IMR-90 (cell line): Measurements from ENCODE around the gene CUBN. TPM values are rescaled to one million over a fixed set of nuclear protein-coding genes. Genes with fewer than 3 reads are reported as not detected.

Source experiments
- ATAC-seq: fragments of 200-7000 bp; cut with Tn5 transposase; 2 replicates; pipeline ENCODE4 v1.9.1; 2020; ENCODE audit warnings: low read depth, mild to moderate bottlenecking, moderate library complexity
- BruUV-seq: library from RNA; stranded (reverse); fragments of 400-500 nt; replicated peaks from 2 replicates; lab custom pipeline; 2021; lab: Mats Ljungman, UMichigan
- CTCF ChIA-PET: fragments of 300-600 bp; formaldehyde crosslinking; extraction: SDS; loops from one replicate; lab custom pipeline; 2021; ENCODE audit warnings: antibody characterized with exemption; lab: Yijun Ruan, JAX
- POLR2A ChIA-PET: fragments of 300-600 bp; sonication (Branson Sonifier 250); formaldehyde crosslinking; loops from one replicate; lab custom pipeline; 2022; ENCODE audit warnings: antibody characterized with exemption; ENCODE audit not compliant: unreplicated experiment; lab: Charles Lee
- DNase-seq: peaks from one replicate; pipeline ENCODE4 v3.0.0; 2013
- H2AFZ ChIP-seq: replicated peaks from 2 replicates; pipeline ENCODE3; 2013; ENCODE audit warnings: low read length, mild to moderate bottlenecking; ENCODE audit not compliant: poor library complexity
- H2AK5ac ChIP-seq: 2 replicates; pipeline ENCODE4 v1.6.1; 2013; ENCODE audit warnings: low read depth, low read length, inconsistent platforms
- H2AK9ac ChIP-seq: replicated peaks from 2 replicates; pipeline ENCODE3; 2013; ENCODE audit warnings: mild to moderate bottlenecking, low read depth, low read length, moderate library complexity; ENCODE audit not compliant: poor library complexity
- H2BK120ac ChIP-seq: 2 replicates; pipeline ENCODE4 v1.6.1; 2013; ENCODE audit warnings: low read depth, low read length, inconsistent platforms
- H2BK15ac ChIP-seq: 3 replicates; pipeline ENCODE4 v1.6.1; 2013; ENCODE audit warnings: low read depth, low read length, inconsistent platforms
- H2BK20ac ChIP-seq: 2 replicates; pipeline ENCODE4 v1.6.1; 2013; ENCODE audit warnings: low read depth, mild to moderate bottlenecking, inconsistent platforms, low read length, moderate library complexity
- H2BK5ac ChIP-seq: 2 replicates; pipeline ENCODE4 v1.6.1; 2013; ENCODE audit warnings: mild to moderate bottlenecking, low read depth, low read length, inconsistent platforms; ENCODE audit not compliant: poor library complexity, severe bottlenecking
- H3K14ac ChIP-seq: replicated peaks from 2 replicates; pipeline ENCODE4 v1.6.1; 2013; ENCODE audit warnings: low read depth, low read length, inconsistent platforms
- H3K18ac ChIP-seq: 2 replicates; pipeline ENCODE4 v1.6.1; 2013; ENCODE audit warnings: low read depth, low read length, control low read depth
- H3K23ac ChIP-seq: 2 replicates; pipeline ENCODE4 v1.6.1; 2013; ENCODE audit warnings: low read depth, low read length, inconsistent platforms
- H3K27ac ChIP-seq: 2 replicates; pipeline ENCODE4 v1.5.1; 2013; ENCODE audit warnings: mild to moderate bottlenecking, control low read depth, low read length; ENCODE audit not compliant: insufficient read depth
- H3K27me3 ChIP-seq: 2 replicates; pipeline ENCODE4 v1.6.1; 2013; ENCODE audit warnings: low read length; ENCODE audit not compliant: control insufficient read depth, insufficient read depth
- H3K36me3 ChIP-seq: 2 replicates; pipeline ENCODE4 v1.6.1; 2013; ENCODE audit warnings: low read length, mixed read lengths; ENCODE audit not compliant: control insufficient read depth, insufficient read depth
- H3K4ac ChIP-seq: 2 replicates; pipeline ENCODE4 v1.6.1; 2013; ENCODE audit warnings: low read depth, low read length, inconsistent platforms
- H3K4me1 ChIP-seq: 2 replicates; pipeline ENCODE4 v1.6.1; 2013; ENCODE audit warnings: low read length, mixed read lengths; ENCODE audit not compliant: control insufficient read depth, insufficient read depth
- H3K4me2 ChIP-seq: 2 replicates; pipeline ENCODE4 v1.6.1; 2013; ENCODE audit warnings: low read depth, mild to moderate bottlenecking, control low read depth, low read length, moderate library complexity
- H3K4me3 ChIP-seq: 2 replicates; pipeline ENCODE4 v1.5.1; 2013; ENCODE audit warnings: low read depth, mild to moderate bottlenecking, control low read depth, low read length, moderate library complexity; ENCODE audit not compliant: insufficient read depth
- H3K56ac ChIP-seq: 2 replicates; pipeline ENCODE4 v1.6.1; 2013; ENCODE audit warnings: low read length, inconsistent platforms; ENCODE audit not compliant: insufficient read depth; ENCODE audit errors: extremely low read depth
- H3K79me1 ChIP-seq, 2 experiments: 2 replicates each; pipeline ENCODE4 v1.6.1; 2013; ENCODE audit warnings: low read length in 2 of 2, inconsistent platforms in 1 of 2, low read depth in 1 of 2
- H3K9ac ChIP-seq: 2 replicates; pipeline ENCODE4 v1.6.1; 2013; ENCODE audit warnings: low read depth, low read length, control low read depth
- H3K9me1 ChIP-seq: 2 replicates; pipeline ENCODE4 v1.6.1; 2013; ENCODE audit warnings: low read length, inconsistent platforms; ENCODE audit not compliant: insufficient read depth
- H3K9me3 ChIP-seq: 2 replicates; pipeline ENCODE4 v1.6.1; 2013; ENCODE audit warnings: low read length; ENCODE audit not compliant: control insufficient read depth, insufficient read depth
- H4K20me1 ChIP-seq: 2 replicates; pipeline ENCODE4 v1.6.1; 2013; ENCODE audit warnings: low read length, inconsistent platforms; ENCODE audit not compliant: insufficient read depth
- H4K5ac ChIP-seq: 2 replicates; pipeline ENCODE4 v1.6.1; 2013; ENCODE audit warnings: mild to moderate bottlenecking, low read depth, low read length, control low read depth
- H4K8ac ChIP-seq, 2 experiments: 2 replicates each; pipeline ENCODE4 v1.6.1; 2013; ENCODE audit warnings: low read depth in 2 of 2, low read length in 2 of 2, control low read depth in 1 of 2, inconsistent platforms in 1 of 2
- H4K91ac ChIP-seq: 2 replicates; pipeline ENCODE4 v1.6.1; 2013; ENCODE audit warnings: low read depth, low read length, inconsistent platforms; ENCODE audit not compliant: insufficient read depth
- BHLHE40 ChIP-seq: fragments of 150-350 bp; IDR thresholded peaks from 2 replicates; pipeline ENCODE4 v1.6.1; 2016; ENCODE audit warnings: mild to moderate bottlenecking, low read depth, low read length
- CHD1 ChIP-seq: IDR thresholded peaks from 2 replicates; pipeline ENCODE4 v1.6.1; 2012; ENCODE audit warnings: low read depth, low read length, improper control_type of control experiment
- FOS ChIP-seq: fragments of 150-350 bp; IDR thresholded peaks from 2 replicates; pipeline ENCODE4 v1.6.1; 2016; ENCODE audit warnings: low read depth, low read length
- MAFK ChIP-seq: IDR thresholded peaks from 2 replicates; pipeline ENCODE4 v1.6.1; 2012; ENCODE audit warnings: low read depth, low read length, improper control_type of control experiment
- MAZ ChIP-seq: IDR thresholded peaks from 2 replicates; pipeline ENCODE4 v1.6.1; 2012; ENCODE audit warnings: low read depth, mild to moderate bottlenecking, low read length, improper control_type of control experiment, moderate library complexity, borderline replicate concordance
- USF2 ChIP-seq: fragments of 150-350 bp; IDR thresholded peaks from 2 replicates; pipeline ENCODE4 v1.6.1; 2017; ENCODE audit warnings: mild to moderate bottlenecking, antibody characterized with exemption, low read length, low read depth
- WGBS, 2 experiments: methylation state at CpG; one replicate each; pipeline versions ENCODE4 v1.1.5 to v1.1.7; 2013; ENCODE audit warnings: missing lambda C conversion rate in 2 of 2; ENCODE audit not compliant: insufficient read length in 1 of 2; ENCODE audit errors: extremely low coverage in 2 of 2; 5-methylcytosine and 5-hydroxymethylcytosine counted together
- dilution Hi-C: fragments of 300-500 bp; cut with HindIII; formaldehyde crosslinking; loops from one replicate; pipeline ENCODE4 v1.14.3; 2018; ENCODE audit warnings: low sequenced_read_pairs; ENCODE audit not compliant: unreplicated experiment
- in situ Hi-C: fragments of 300-500 bp; cut with MboI; formaldehyde crosslinking; loops from 3 replicates; pipeline ENCODE4 v1.14.3; 2019; ENCODE audit warnings: low sequenced_read_pairs, inconsistent platforms, mixed read lengths
- intact Hi-C: fragments of 100-400 bp; cut with micrococcal nuclease; formaldehyde crosslinking; loops from 2 replicates; pipeline ENCODE4 v1.10.0; 2022
- polyA plus RNA-seq, 3 experiments: library from polyadenylated mRNA; depleted of rRNA; stranded (reverse); fragments of >200 nt; gene quantifications; 2 replicates each; pipeline ENCODE4 v1.2.3, GENCODE V29; 2012; ENCODE audit warnings: low replicate concordance in 1 of 3
- total RNA-seq: library from RNA; depleted of rRNA; stranded (reverse); fragments of >200 nt; gene quantifications from 2 replicates; pipeline ENCODE4 v1.2.3, GENCODE V29; 2012

CUBN gene
- total and polyA plus RNA-seq, 2 of the 4 experiments (the other 2 are of a cell fraction) = 0.19 to 0.54 TPM

- H3K56ac ChIP-seq = no peak overlapping the region
- WGBS, 2 experiments = no CpG with 5 or more reads among the region's 3 CpGs
- H3K27me3 ChIP-seq = no peaks in the 10 kb centered on the region
- ATAC-seq (no peak), DNase-seq (no peak)
- ChIA-PET CTCF (no interaction called here), POLR2A (no interaction called here)
- no peaks in the 10 kb centered on the region for H4K20me1 ChIP-seq
- no peak overlapping the region for H2BK15ac ChIP-seq
- no peaks in the 10 kb centered on the region for H3K9me3 ChIP-seq
- no peak overlapping the region for H4K91ac ChIP-seq
- no peak overlapping the region for H2AK5ac ChIP-seq
- H2AK9ac ChIP-seq = no peak overlapping the region
- H3K4me2 ChIP-seq = no peak overlapping the region
- H4K8ac ChIP-seq = no peak overlapping the region
- no peak overlapping the region for H2AFZ ChIP-seq
- no peaks in the 10 kb centered on the region for H3K4me1 ChIP-seq
- H3K79me1 ChIP-seq = no peaks in the 10 kb centered on the region
- no peak overlapping the region for H2BK120ac ChIP-seq
- no peak overlapping the region for H3K23ac ChIP-seq
- H3K14ac ChIP-seq = no peak overlapping the region
- H2BK20ac ChIP-seq = no peak overlapping the region
- H3K36me3 ChIP-seq = no peaks in the 10 kb centered on the region
- no peak overlapping the region for H3K4ac ChIP-seq
- H3K9ac ChIP-seq = no peak overlapping the region
- H2BK5ac ChIP-seq = no peak overlapping the region
- TF ChIP-seq MAFK = no peak
- TF ChIP-seq FOS = no peak
- TF ChIP-seq MAZ = no peak
- TF ChIP-seq CHD1 = no peak
- no peak for TF ChIP-seq BHLHE40
- no peak for TF ChIP-seq USF2
- H3K9me1 ChIP-seq = no peaks in the 10 kb centered on the region
- in situ Hi-C loops = no loop called here
- H3K27ac ChIP-seq = no peak overlapping the region
- H3K18ac ChIP-seq = no peak overlapping the region
- BruUV-seq = no TSS peak
- no peak overlapping the region for H3K4me3 ChIP-seq
- no peak overlapping the region for H4K5ac ChIP-seq
- intact Hi-C loops = no loop called here
- dilution Hi-C loops = no loop called here
These were observed 205.9 kb downstream of the CUBN start for GRCh38 chr10:16923726-16924125.
